RWPE1 (cell line): ENCODE measurements around the gene PKLR.

Source experiments
- CTCF ChIA-PET: fragments of 350-600 bp; sonication (Branson Sonifier 250); formaldehyde crosslinking; extraction: SDS; loops from one replicate; lab custom pipeline; 2021; lab: Yijun Ruan, JAX
- POLR2A ChIA-PET: fragments of 400-600 bp; formaldehyde crosslinking; extraction: SDS; loops from one replicate; lab custom pipeline; 2020; ENCODE audit warnings: antibody characterized with exemption; ENCODE audit not compliant: low non-redundant PET; lab: Yijun Ruan, JAX
- DNase-seq: peaks from one replicate; pipeline ENCODE4 v3.0.0; 2012; ENCODE audit warnings: low spot score
- H3K27ac ChIP-seq: fragments of 450-650 bp; 2 replicates; pipeline ENCODE4 v1.5.1; 2017
- TF ChIP-seq, protein P1 (sequence below): fragments of 450-650 bp; conservative IDR thresholded peaks from 2 replicates; pipeline ENCODE4 v1.5.1; 2017; ENCODE audit warnings: low read depth, mild to moderate bottlenecking

Gene PKLR

DNA sequence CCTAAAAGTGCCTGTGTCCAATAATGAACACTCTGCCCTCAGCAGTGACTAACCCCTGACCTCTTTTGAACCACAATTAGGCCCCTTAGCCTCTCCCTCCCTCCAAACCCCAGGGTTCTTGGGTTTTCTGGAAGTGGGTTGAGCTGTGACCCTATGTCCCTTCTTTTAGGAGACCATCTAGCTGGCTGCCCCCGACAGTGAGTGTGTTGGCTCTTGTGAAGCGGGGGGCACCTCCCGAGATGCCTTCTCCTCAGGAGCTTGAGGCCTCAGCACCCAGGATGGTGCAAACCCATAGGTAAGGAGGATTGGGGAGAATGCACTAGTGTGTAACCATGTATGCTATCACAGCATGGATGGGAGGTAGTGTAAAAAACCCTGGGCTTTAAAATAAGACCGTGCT, 26.7 kb upstream of the PKLR start:
- DNase-seq = no peak
- H3K27ac ChIP-seq = peak overlapping the region; percentile 49
- TF ChIP-seq, protein P1, sequence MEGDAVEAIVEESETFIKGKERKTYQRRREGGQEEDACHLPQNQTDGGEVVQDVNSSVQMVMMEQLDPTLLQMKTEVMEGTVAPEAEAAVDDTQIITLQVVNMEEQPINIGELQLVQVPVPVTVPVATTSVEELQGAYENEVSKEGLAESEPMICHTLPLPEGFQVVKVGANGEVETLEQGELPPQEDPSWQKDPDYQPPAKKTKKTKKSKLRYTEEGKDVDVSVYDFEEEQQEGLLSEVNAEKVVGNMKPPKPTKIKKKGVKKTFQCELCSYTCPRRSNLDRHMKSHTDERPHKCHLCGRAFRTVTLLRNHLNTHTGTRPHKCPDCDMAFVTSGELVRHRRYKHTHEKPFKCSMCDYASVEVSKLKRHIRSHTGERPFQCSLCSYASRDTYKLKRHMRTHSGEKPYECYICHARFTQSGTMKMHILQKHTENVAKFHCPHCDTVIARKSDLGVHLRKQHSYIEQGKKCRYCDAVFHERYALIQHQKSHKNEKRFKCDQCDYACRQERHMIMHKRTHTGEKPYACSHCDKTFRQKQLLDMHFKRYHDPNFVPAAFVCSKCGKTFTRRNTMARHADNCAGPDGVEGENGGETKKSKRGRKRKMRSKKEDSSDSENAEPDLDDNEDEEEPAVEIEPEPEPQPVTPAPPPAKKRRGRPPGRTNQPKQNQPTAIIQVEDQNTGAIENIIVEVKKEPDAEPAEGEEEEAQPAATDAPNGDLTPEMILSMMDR = no peak
- ChIA-PET CTCF (interaction anchor here (1.4 kb wide), 1 partner anchor 77 kb away, joined by 4 read pairs; no protein-coding TSS in a partner anchor), POLR2A (no interaction called here)

DNA sequence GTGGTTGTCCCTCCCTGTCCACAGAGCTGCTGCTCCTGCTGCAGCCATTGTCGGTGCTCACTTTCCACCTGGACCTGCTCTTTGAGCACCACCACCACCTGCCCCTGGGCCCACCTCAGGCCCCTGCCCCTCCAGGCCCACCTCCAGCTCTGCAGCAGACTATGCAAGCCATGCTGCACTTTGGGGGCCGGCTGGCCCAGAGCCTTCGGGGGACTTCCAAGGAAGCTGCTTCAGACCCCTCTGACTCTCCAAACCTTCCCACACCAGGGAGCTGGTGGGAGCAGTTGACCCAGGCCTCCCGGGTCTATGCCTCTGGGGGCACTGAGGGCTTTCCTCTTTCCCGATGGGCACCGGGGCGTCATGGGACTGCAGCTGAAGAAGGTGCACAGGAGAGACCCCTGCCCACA, 25.4 kb upstream of the PKLR start:
- peak overlapping the region; percentile 98 for H3K27ac ChIP-seq
- DNase-seq = no peak
- ChIA-PET POLR2A (no interaction called here), CTCF (interaction anchor here (0.5 to 1.4 kb wide), 3 partner anchors 76 to 474 kb away, joined by 3 to 4 read pairs (median 3); no protein-coding TSS in a partner anchor)
- TF ChIP-seq, protein P1 = no peak

DNA sequence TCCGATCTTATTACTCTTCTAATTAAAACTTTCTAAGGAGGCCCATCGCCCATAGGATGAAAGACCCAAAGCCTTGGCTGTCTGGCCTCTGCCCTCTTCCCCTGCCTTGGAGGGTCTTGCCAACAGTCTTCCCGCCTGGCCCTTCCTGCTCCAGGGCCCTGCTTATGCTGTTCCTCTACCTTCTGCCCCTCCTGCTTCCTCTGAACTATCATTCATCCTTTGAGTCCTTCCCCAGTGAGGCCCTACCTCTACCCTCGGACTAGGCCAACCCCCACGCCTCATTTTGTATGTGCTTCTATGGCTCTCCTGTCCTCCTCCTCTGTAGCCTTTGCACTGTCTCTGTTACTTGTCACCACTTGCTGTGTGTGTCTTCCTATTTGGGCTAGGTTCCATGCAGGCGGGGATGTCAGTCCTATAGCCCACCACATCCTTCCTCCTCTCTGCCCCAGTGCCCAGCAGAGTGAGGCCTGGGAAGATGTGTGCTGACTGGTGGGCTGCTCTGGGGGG, 24.8 kb upstream of the PKLR start:
- no peak for DNase-seq
- ChIA-PET CTCF (interaction anchor here (0.5 to 0.6 kb wide), 5 partner anchors 43 to 473 kb away, joined by 3 to 5 read pairs (median 4); no protein-coding TSS in a partner anchor), POLR2A (no interaction called here)
- H3K27ac ChIP-seq = peak overlapping the region; percentile 98
- TF ChIP-seq, protein P1 = no peak

DNA sequence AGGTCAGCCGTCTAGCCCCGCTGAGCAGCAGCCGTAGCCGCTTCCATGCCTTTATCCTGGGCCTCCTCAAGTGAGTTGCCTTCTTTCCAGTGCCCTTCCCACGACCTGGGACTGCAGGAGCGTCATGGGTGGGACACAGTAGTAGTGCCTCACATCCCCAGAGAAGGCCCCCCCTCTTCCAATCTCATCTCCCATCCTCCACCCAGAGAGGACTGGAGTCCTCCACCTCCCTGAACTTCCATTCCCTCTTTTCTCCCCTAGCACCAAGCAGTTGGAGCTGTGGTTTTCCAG, 24.3 kb upstream of the PKLR start:
- DNase-seq = no peak
- H3K27ac ChIP-seq = peak overlapping the region; percentile 98
- ChIA-PET POLR2A (no interaction called here), CTCF (interaction anchor here (0.6 to 2.5 kb wide), 4 partner anchors 42 to 74 kb away, joined by 4 to 7 read pairs (median 4); no protein-coding TSS in a partner anchor)
- TF ChIP-seq, protein P1 = no peak

DNA sequence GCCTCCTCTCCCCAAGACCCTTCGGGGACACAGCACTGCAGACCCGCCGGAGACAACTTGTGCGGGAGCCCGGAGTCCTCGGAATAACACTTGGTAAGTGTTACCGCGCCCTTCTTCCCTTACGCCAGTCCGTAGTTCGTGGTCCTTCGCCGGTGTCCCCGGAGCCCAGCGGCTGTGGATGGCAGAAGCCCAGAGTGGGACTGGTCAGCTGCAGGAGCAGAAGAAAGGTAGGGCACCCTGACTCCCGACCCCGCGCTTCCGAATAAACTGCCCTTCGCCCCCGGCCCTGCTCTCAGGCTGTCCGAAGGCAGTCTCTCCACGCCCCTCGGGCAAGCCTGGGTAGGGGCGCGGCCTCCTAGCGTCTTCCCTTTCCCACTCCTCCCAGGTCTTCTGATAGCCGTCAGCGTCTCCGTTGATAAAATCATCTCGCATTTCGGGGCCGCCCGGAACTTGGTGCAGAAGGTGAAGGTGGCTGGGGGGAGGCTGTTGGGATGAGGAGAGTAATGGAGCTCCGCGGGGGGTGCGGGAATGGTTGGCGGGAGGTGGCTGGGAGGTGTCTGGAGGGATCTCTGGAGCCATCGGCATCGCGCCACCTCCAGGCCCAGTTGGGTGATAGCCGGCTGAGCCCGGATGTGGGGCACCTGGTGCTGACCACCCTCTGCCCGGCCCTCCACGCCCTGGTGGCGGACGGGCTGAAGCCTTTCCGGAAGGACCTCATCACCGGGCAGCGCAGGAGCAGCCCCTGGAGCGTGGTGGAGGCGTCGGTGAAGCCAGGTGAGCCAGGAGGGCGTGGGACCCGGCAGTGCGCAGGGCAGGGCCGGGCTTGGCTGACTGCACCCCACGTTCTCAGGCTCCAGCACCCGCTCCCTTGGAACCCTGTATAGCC, 23.7 kb upstream of the PKLR start:
- TF ChIP-seq, protein P1 = peak; percentile 75
- DNase-seq = peak; percentile 64
- peak overlapping the region; percentile 98 for H3K27ac ChIP-seq
- ChIA-PET POLR2A (no interaction called here), CTCF (interaction anchor here (0.5 to 2.5 kb wide), 6 partner anchors 8 to 353 kb away, joined by 3 to 7 read pairs (median 4); no protein-coding TSS in a partner anchor)

DNA sequence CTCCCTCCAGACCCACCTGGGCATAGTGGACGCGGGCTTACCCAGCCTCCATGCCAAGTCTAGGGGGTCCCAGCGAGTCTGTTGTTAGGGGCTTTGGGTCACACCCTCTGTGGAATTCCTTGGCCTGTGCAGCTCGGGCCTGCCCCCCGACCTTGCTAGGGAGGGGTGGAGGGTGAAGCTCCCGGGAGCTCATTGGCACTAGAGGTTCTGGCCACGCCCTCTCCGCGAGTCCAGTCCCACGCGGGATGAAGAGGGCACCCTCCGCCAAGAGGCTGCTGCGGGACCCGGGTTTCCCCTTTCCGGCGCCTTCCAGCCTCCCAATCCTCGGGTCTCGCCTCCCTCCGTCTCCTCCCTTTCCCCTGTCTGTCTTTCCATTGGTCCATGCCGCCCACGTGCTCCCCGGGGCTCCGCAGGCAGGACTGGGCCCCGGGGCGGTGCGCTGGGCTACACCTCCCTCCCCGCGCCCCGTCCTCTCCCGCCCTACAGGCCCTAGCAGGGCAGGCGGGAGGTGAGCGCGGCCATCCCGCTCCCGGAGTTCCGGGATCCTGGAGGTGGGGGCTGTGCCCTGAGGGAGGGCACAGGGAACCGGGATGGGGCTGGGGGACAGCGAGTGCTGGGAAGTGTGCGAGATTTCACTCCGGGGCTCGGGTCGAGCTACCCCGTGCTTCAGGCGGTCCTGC, 22.9 kb upstream of the PKLR start:
- TF ChIP-seq, protein P1 = no peak
- ChIA-PET CTCF (interaction anchor here (0.6 to 5.1 kb wide), 9 partner anchors 8 to 268 kb away, joined by 3 to 34 read pairs (median 4); no protein-coding TSS in a partner anchor), POLR2A (interaction anchor here (0.7 kb wide), 1 partner anchor 51 kb away, joined by 3 read pairs; no protein-coding TSS in a partner anchor)
- H3K27ac ChIP-seq = peak overlapping the region; percentile 98
- peak; percentile 97 for DNase-seq
